ENCODE results near the gene DDX60.
A peak's percentile ranks its signal among the peaks of the same experiment; 100 is the strongest.
"Not testable (repeated sequence)": the region's sequence is repeated elsewhere in the genome, so short reads cannot be mapped to it uniquely, and the experiment has no call there.

DDX60 gene

GRCh38 chr4:168318266-168318895 is at the start of gene DDX60:
DDX60 (minus strand) TSS chr4:168318752; CDS start chr4:168311259, 7,493 bp downstream.
- peak; percentile 41 for DNase-seq (ENCODE audit: low read depth, low spot score)

GRCh38 chr4:168367065-168367464 is 48.5 kb upstream of the DDX60 start:
- DNase-seq (ENCODE audit: low read depth, low spot score): no peak

- DNase-seq (ENCODE audit: low read depth, low spot score): no peak
Observed at GRCh38 chr4:168362025-168362401, 43.5 kb upstream of the DDX60 start.

- DNase-seq (ENCODE audit: low read depth, low spot score): no peak
Observed at GRCh38 chr4:168361365-168362024, 42.9 kb upstream of the DDX60 start.

- DNase-seq (ENCODE audit: low read depth, low spot score): no peak
Observed at GRCh38 chr4:168360271-168360670, 41.7 kb upstream of the DDX60 start.

- no peak for DNase-seq (ENCODE audit: low read depth, low spot score)
Observed at GRCh38 chr4:168357941-168358340, 39.4 kb upstream of the DDX60 start.

- no peak for DNase-seq (ENCODE audit: low read depth, low spot score)
Observed at GRCh38 chr4:168353746-168354145, 35.2 kb upstream of the DDX60 start.

- no peak for DNase-seq (ENCODE audit: low read depth, low spot score)
Observed at GRCh38 chr4:168337550-168337940, 19.0 kb upstream of the DDX60 start.

- no peak for DNase-seq (ENCODE audit: low read depth, low spot score)
Observed at GRCh38 chr4:168336837-168337549, 18.4 kb upstream of the DDX60 start.

- DNase-seq (ENCODE audit: low read depth, low spot score): no peak
Observed at GRCh38 chr4:168335621-168336020, 17.1 kb upstream of the DDX60 start.

GRCh38 chr4:168334053-168334452 is 15.5 kb upstream of the DDX60 start:
- DNase-seq (ENCODE audit: low read depth, low spot score): no peak

- not testable (repeated sequence) for DNase-seq (ENCODE audit: low read depth, low spot score)
Observed at GRCh38 chr4:168330575-168330974, 12.0 kb upstream of the DDX60 start.

- DNase-seq (ENCODE audit: low read depth, low spot score): no peak
Observed at GRCh38 chr4:168325591-168325990, 7.0 kb upstream of the DDX60 start.

GRCh38 chr4:168321006-168321405 is 2.5 kb upstream of the DDX60 start:
- DNase-seq (ENCODE audit: low read depth, low spot score): no peak

GRCh38 chr4:168319486-168320019 is 1.0 kb upstream of the DDX60 start:
- DNase-seq (ENCODE audit: low read depth, low spot score): no peak

- no peak for DNase-seq (ENCODE audit: low read depth, low spot score)
Observed at GRCh38 chr4:168317621-168318020, 931 bp downstream of the DDX60 start.

- DNase-seq (ENCODE audit: low read depth, low spot score): no peak
Observed at GRCh38 chr4:168309781-168310180, 8.8 kb downstream of the DDX60 start.

- DNase-seq (ENCODE audit: low read depth, low spot score): no peak
Observed at GRCh38 chr4:168308912-168309311, 9.6 kb downstream of the DDX60 start.

- DNase-seq (ENCODE audit: low read depth, low spot score): no peak
Observed at GRCh38 chr4:168306476-168306875, 12.1 kb downstream of the DDX60 start.

- no peak for DNase-seq (ENCODE audit: low read depth, low spot score)
Observed at GRCh38 chr4:168304744-168305459, 13.7 kb downstream of the DDX60 start.

GRCh38 chr4:168303430-168303829 is 15.1 kb downstream of the DDX60 start:
- DNase-seq (ENCODE audit: low read depth, low spot score): not testable (repeated sequence)

- DNase-seq (ENCODE audit: low read depth, low spot score): no peak
Observed at GRCh38 chr4:168293386-168293975, 25.1 kb downstream of the DDX60 start.

All from brain pericyte (primary cell).